Inferior parietal cortex (tissue), 1 donor: Measurements from ENCODE around the gene PLEKHO2.

Experiments used
- DNase-seq: peaks from one replicate; pipeline ENCODE4 v3.0.0-alpha.2; 2016; ENCODE audit errors: extremely low spot score

Gene PLEKHO2

DNA sequence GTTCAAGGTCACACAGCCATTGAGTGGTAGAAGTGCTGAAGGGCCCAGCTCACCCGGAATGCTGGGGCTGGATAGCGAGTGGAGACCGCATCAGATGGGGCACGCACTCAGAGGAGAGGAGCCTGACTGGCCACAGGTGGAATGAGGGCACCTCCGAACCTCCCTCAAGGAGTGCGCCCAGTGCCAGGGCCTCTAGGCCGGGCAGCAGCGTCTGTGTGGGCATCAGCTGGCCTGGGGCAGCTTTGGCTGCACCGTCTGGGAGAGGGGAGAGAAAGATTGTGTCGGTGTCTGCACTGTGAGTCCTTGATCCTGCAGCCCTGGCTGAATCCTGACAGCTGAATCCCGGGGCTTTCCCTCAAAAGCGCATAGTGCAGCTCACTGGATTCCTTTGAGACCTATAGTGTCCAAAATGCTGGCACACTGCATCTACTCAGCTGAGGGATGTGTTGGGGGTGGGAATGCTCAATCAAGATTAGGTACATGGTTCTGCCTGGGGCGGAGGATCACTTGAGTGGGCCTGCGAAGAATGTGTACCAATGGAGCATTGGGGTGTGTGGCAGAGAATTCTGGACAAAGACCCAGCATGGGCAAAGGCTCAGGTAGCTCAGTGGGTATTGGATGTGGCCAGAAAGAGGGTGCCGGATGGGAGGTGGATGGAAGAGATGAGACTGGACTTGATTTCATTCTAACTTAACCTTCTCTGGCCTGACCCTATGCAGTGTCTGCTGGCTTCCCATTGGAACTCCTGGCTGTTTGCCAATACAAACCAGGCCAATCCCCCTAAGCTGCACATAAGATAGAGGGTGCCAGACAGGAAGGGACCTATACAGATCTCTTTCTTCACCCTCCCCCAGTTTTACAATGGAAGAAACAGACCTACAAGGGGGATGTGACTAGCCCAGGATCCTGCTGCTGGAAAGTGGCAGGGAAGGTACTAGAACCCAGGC, 70.9 kb downstream of the PLEKHO2 start:
- no peak for DNase-seq

DNA sequence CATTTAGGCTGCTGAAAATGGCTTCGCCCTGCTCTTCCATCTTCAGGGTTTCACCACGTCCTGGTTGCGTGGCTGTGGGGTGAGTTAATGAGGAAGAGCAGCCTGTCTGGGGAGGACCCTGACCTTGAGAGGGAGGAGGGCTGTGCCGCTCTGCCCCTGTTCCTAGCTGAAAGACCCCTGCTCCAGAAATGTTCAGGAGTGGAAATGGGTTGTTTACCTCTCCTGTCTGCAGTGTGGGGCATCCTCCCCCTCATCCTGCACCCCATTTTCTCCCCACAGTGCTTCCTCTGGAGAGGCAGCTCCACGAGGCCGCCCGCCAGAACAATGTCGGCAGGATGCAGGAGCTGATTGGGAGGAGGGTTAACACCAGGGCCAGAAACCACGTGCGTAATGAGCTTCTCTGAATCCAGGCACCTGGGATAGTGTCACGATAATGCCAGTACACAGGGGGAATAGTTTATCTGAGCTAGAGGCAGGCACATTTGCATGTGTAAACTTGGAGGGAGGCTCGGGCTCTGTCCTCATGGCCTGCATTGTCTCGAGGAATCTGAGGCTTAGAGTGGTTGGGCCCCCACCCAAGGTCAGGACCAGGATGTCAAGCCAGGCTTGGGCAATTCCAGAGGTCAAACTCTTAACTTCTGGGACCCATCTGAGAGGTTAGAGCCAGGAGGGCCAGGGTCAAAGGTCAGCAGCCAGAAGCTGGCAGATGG, 74.0 kb downstream of the PLEKHO2 start:
- DNase-seq: no peak

DNA sequence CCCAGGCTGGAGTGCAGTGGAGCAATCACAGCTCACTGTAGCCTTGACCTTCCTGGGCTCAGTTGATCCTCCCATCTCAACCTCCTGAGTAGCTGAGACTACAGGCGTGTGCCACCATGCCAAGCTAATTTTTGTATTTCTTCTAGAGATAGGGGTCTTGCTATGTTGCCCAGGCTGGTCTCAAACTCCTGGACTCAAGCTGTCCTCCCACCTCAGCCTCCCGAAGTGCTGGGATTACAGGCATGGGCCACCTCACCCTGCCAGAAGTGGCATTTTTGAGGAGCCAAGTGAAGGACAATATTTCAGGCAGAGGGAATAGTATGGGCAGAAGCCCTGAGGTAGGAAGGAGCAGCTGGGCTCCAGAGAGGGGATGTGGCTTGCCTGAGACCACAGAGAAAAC, 74.7 kb downstream of the PLEKHO2 start:
- no peak for DNase-seq

DNA sequence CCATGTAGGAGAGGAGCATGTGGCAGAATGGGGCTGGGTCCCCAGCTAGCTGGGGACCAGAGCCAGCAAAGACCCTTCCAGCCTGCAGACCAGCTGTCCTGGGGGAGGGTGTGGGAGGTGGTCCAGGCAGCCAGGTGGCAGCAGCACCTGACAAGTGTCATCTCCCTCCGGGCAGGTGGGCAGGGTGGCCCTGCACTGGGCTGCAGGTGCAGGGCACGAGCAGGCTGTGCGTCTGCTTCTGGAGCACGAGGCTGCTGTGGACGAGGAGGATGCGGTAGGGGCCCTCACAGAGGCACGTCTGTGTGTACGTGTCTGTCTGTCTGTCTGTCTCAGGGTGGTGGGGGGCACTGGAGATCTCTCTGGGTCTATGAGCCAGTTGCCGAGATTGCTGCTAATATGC, 75.5 kb downstream of the PLEKHO2 start:
- no peak for DNase-seq
